Breast epithelium (tissue), 3 donors: ENCODE data around the gene PTPDC1.

Source experiments
- POLR2A ChIP-seq: fragments of 450-650 bp; IDR thresholded peaks from one replicate; pipeline ENCODE4 v1.6.1; 2016; ENCODE audit warnings: antibody characterized with exemption, mild to moderate bottlenecking, moderate library complexity
- POLR2AphosphoS5 ChIP-seq, 3 donors: sonication (generic); formaldehyde crosslinking; IDR thresholded peaks; one replicate each; pipeline ENCODE4 v1.6.1; 2017; ENCODE audit warnings: antibody characterized with exemption in 3 of 3
- TF ChIP-seq, protein P1 (sequence below), 3 donors: fragments of 450-650 bp; IDR thresholded peaks; one replicate each; pipeline ENCODE4 v1.5.1; 2016 to 2017; ENCODE audit warnings: antibody characterized with exemption in 3 of 3, mild to moderate bottlenecking in 3 of 3, moderate library complexity in 3 of 3

DNA sequence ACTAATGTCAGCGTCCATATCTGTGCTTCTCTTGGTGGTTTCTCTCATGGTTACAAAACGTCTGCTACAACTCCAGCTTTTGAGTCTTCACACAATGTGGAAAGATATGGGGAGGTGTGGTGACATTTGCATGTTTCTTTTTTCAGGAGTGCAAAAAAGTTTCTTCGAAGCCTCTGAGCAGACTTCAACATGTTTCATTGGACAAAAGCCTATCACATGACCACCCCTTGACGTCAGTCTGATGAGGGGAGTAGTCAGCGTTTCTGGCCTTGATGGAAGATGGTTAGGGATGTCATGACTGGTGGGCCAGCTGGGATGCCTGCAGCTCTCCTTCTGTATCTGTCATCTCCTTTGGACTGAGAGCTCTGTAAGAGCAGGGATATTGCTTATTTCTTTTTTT lies 61.4 kb downstream of the PTPDC1 start:
- TF ChIP-seq POLR2A (no peak), POLR2AphosphoS5 (IDR thresholded peaks at IDR 0.05) (no peak)
- TF ChIP-seq, protein P1, sequence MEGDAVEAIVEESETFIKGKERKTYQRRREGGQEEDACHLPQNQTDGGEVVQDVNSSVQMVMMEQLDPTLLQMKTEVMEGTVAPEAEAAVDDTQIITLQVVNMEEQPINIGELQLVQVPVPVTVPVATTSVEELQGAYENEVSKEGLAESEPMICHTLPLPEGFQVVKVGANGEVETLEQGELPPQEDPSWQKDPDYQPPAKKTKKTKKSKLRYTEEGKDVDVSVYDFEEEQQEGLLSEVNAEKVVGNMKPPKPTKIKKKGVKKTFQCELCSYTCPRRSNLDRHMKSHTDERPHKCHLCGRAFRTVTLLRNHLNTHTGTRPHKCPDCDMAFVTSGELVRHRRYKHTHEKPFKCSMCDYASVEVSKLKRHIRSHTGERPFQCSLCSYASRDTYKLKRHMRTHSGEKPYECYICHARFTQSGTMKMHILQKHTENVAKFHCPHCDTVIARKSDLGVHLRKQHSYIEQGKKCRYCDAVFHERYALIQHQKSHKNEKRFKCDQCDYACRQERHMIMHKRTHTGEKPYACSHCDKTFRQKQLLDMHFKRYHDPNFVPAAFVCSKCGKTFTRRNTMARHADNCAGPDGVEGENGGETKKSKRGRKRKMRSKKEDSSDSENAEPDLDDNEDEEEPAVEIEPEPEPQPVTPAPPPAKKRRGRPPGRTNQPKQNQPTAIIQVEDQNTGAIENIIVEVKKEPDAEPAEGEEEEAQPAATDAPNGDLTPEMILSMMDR (IDR thresholded peaks at IDR 0.05), result no peak
